Kidney (tissue), 14 donors: ENCODE measurements around the gene ARHGAP8. TPM values are rescaled to one million over a fixed set of nuclear protein-coding genes. Genes with fewer than 3 reads are reported as not detected.

Experiments used
- DNase-seq, 5 donors: peaks; one replicate each; pipeline ENCODE4 v3.0.0-alpha.2; 2013 to 2020
- FAIRE-seq: peaks from 2 replicates; lab custom pipeline; 2012; peaks lifted over from hg19 to GRCh38; lab: Jason Lieb, UNC
- H3K27ac ChIP-seq, 2 donors: one replicate each; pipeline ENCODE4 v1.7.0; 2013; ENCODE audit warnings: low read depth in 2 of 2, low read length in 2 of 2, inconsistent platforms in 1 of 2
- H3K27me3 ChIP-seq: one replicate; pipeline ENCODE4 v1.7.1; 2013; ENCODE audit warnings: low read length, inconsistent platforms; ENCODE audit not compliant: control insufficient read depth, insufficient read depth
- H3K36me3 ChIP-seq, 3 donors: one replicate each; pipeline versions ENCODE4 v1.7.0 to v1.7.1; 2013; ENCODE audit warnings: low read length in 3 of 3, control low read depth in 1 of 3, inconsistent platforms in 1 of 3; ENCODE audit not compliant: insufficient read depth in 3 of 3, control insufficient read depth in 2 of 3
- H3K4me1 ChIP-seq, 3 donors: one replicate each; pipeline versions ENCODE4 v1.7.0 to v1.7.1; 2013; ENCODE audit warnings: low read length in 3 of 3, inconsistent platforms in 1 of 3, low read depth in 1 of 3; ENCODE audit not compliant: control insufficient read depth in 2 of 3, insufficient read depth in 2 of 3
- H3K4me3 ChIP-seq, 3 donors: one replicate each; pipeline versions ENCODE4 v1.7.0 to v1.8.1; 2013; ENCODE audit warnings: low read length in 3 of 3, control low read depth in 1 of 3, inconsistent platforms in 1 of 3
- H3K9ac ChIP-seq, 3 donors: one replicate each; pipeline versions ENCODE4 v1.7.0 to v1.7.1; 2013; ENCODE audit warnings: low read length in 3 of 3, control low read depth in 1 of 3, inconsistent platforms in 1 of 3
- H3K9me3 ChIP-seq, 3 donors: one replicate each; pipeline versions ENCODE4 v1.7.0 to v1.7.1; 2013; ENCODE audit warnings: low read length in 3 of 3, control low read depth in 1 of 3, inconsistent platforms in 1 of 3; ENCODE audit not compliant: control insufficient read depth in 2 of 3, insufficient read depth in 1 of 3
- intact Hi-C: fragments of 100-400 bp; cut with DNase I; formaldehyde crosslinking; loops from one replicate; pipeline ENCODE4 v1.11.1; 2022
- polyA plus RNA-seq: library from polyadenylated mRNA; stranded (reverse); fragments of 350-450 nt; fragmentation: Illumina TruSeq; extraction: RNeasy Lipid Tissue Mini Kit (QIAGEN cat#74804); gene quantifications from one replicate; pipeline ENCODE4 v1.2.3, GENCODE V29; 2014; ENCODE audit warnings: low read depth, low replicate concordance; ENCODE audit not compliant: insufficient read depth
- total RNA-seq: library from RNA; stranded (reverse); fragmentation: NEBNext Ultra II Directional; extraction: Animal tissue kit (Norgen Biotek cat#: 25700); gene quantifications from one replicate; pipeline ENCODE4 v1.2.1, GENCODE V29; 2021
- TF ChIP-seq, protein P1 (sequence below): IDR thresholded peaks from 3 replicates; pipeline ENCODE4 v1.5.1; 2012; ENCODE audit warnings: mild to moderate bottlenecking, moderate library complexity, borderline replicate concordance; ENCODE audit not compliant: insufficient read depth; ENCODE audit errors: extremely low read depth
- donor health status: control.
- donor health status: control.
- donor health status: control.
- donor health status: control.
- donor health status: control.
- donor health status: DM: yes; HTN: yes; CAD: no.
- donor health status: Normal renal cell carcinoma (clear cell type).

Gene ARHGAP8
- total and polyA plus RNA-seq, 2 donors from 2014 or later, result 30.2 to 35.7 TPM

DNA sequence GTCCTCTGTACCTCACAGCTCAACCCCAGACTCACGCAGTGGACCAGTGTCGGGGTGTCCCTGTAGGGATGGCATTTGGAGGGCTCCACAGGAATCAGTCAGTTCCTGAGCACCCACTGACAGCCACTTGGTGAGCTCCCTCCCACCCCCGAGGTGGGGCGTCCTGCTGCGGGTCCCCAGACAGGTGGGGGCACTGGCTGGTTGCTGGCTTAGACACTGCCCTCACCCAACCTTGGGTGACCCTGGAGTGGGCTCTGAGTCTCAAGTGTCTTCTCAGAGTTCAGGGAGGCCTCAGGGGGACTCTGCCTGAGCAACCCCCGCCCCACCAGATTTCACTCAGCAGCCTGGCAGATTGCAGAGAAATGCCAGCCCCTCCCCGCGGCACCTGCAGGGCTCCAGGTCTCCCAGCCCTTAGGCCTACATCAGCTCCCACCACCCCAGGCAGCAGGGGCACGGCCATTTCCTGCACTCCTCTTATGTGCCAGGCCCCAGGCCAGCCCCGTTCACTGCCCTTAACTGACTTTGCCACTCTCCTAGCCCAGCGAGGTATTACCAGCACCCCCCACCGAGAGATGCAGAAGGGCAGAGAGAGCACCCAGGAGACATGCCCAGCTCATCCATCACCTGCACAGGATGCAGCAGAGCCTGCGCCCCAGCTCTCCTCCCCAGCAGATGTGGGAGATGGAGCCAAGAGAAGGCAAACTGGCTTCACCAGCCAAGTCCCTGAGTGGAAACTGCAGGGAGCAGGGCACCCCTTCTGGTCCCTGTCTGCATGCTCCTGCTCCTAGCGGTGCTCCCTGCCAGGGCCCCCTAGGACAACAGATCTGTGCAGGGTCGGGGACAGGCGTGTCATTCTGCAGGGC is 48.0 kb upstream of the ARHGAP8 start:
- Histone ChIP-seq H3K27ac (no peak overlapping the region), H3K9me3 (no peaks in the 10 kb centered on the region), H3K9ac (no peak overlapping the region), H3K27me3 (no peaks in the 10 kb centered on the region), H3K4me3 (no peak overlapping the region), H3K4me1 (peaks cover 0 to 17% (median 2%) of the 10 kb centered on the region in 3 donors), H3K36me3 (no peaks in the 10 kb centered on the region)
- intact Hi-C loops, result no loop called here
- FAIRE-seq (no peak), DNase-seq (no peak)
- TF ChIP-seq, protein P1, sequence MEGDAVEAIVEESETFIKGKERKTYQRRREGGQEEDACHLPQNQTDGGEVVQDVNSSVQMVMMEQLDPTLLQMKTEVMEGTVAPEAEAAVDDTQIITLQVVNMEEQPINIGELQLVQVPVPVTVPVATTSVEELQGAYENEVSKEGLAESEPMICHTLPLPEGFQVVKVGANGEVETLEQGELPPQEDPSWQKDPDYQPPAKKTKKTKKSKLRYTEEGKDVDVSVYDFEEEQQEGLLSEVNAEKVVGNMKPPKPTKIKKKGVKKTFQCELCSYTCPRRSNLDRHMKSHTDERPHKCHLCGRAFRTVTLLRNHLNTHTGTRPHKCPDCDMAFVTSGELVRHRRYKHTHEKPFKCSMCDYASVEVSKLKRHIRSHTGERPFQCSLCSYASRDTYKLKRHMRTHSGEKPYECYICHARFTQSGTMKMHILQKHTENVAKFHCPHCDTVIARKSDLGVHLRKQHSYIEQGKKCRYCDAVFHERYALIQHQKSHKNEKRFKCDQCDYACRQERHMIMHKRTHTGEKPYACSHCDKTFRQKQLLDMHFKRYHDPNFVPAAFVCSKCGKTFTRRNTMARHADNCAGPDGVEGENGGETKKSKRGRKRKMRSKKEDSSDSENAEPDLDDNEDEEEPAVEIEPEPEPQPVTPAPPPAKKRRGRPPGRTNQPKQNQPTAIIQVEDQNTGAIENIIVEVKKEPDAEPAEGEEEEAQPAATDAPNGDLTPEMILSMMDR, result no peak

DNA sequence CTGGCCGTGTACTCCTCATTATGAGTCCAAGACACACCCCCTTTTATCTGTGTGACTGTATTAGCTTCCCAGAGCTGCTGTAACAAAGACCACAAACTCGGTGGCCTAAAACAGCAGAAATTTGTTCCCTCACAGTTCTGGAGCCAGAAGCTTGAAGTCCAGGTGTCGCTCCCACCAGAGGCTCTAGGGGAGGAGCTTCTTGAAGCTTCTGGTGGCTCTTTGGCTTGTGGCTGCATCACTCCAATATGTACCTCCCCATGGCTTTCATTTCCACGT is 47.4 kb upstream of the ARHGAP8 start:
- Histone ChIP-seq H3K4me3 (no peak overlapping the region), H3K27me3 (no peaks in the 10 kb centered on the region), H3K36me3 (no peaks in the 10 kb centered on the region), H3K27ac (no peak overlapping the region), H3K9me3 (no peaks in the 10 kb centered on the region), H3K4me1 (peaks cover 0 to 17% (median 2%) of the 10 kb centered on the region in 3 donors), H3K9ac (no peak overlapping the region)
- no peak for FAIRE-seq
- TF ChIP-seq, protein P1, result no peak
- intact Hi-C loops, result no loop called here
- DNase-seq, result no peak

DNA sequence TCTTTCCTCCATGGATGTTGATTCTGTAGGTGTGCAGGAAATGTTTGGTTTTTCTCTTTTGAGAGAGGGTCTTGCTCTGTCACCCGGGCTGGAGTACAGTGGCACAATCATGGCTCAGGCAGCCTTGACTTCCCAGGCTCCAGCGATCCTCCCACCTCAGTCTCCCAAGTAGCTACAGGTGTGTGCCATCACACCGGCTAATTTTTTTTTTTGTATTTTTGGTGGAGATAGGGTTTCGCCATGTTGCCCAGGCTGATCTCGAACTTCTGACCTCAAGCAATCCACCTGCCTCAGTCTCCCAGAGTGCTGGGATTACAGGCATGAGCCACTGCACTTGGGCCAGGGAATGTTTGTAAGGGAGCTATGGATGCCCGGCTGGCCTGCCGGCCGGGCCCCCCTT is 45.9 kb upstream of the ARHGAP8 start:
- no peaks in the 10 kb centered on the region for H3K9me3 ChIP-seq
- H3K9ac ChIP-seq, result no peak overlapping the region
- FAIRE-seq (no peak), DNase-seq (no peak)
- TF ChIP-seq, protein P1, result no peak
- intact Hi-C loops, result no loop called here
- H3K27me3 ChIP-seq, result no peaks in the 10 kb centered on the region
- peaks cover 0 to 17% (median 0%) of the 10 kb centered on the region in 3 donors for H3K4me1 ChIP-seq
- no peak overlapping the region for H3K4me3 ChIP-seq
- H3K27ac ChIP-seq, result no peak overlapping the region
- H3K36me3 ChIP-seq, result no peaks in the 10 kb centered on the region
